ENCODE data around the gene ZNF365.

ZNF365 gene

GRCh38 chr10:62422068-62422590 is 48.0 kb downstream of the ZNF365 start:
- no peak for DNase-seq (ENCODE audit: low spot score)

GRCh38 chr10:62424026-62424425 is 49.9 kb downstream of the ZNF365 start:
- DNase-seq (ENCODE audit: low spot score): no peak

DNA sequence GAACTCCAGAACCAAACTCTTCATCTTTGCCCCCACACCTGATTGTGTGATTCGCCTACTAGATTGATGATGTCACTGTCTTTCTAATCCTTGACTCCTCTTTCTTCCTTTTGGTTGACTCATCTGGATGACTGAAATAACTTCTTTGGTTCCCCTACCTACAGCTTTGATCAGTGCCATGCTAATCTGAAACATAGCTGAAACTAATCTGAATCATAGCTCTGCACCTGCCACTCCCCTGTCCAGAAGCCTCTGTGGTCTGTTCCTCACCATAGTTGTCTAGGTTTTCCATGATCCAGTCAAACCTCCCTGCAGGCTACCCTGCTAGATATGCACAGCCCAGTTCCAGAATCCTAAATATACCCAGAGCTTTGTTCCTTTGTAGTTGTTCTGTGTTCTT is 51.9 kb downstream of the ZNF365 start:
- no peak for DNase-seq (ENCODE audit: low spot score)

DNA sequence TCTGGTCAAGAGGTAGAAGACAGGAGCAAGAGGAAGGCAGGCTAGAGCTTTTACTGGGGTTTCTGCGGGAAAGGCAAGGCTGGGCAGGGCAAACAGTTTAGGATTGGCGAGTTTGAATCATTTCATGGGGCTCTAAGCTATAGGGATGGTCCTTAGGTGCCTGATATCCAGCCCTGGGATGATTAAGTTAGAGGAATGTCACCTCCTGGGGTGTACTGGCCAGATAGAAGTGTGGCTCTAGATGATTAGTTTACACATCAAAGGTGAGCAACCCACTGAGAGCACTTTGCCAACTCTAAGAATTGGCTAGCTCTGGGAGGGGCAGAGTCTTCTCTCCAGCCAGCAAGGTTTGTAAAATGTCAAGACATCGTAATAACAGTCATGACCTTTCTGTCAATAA is 52.4 kb downstream of the ZNF365 start:
- peak; percentile 34 for DNase-seq (ENCODE audit: low spot score)

- DNase-seq (ENCODE audit: low spot score): no peak
Observed at GRCh38 chr10:62430881-62431280, 56.7 kb downstream of the ZNF365 start.

DNA sequence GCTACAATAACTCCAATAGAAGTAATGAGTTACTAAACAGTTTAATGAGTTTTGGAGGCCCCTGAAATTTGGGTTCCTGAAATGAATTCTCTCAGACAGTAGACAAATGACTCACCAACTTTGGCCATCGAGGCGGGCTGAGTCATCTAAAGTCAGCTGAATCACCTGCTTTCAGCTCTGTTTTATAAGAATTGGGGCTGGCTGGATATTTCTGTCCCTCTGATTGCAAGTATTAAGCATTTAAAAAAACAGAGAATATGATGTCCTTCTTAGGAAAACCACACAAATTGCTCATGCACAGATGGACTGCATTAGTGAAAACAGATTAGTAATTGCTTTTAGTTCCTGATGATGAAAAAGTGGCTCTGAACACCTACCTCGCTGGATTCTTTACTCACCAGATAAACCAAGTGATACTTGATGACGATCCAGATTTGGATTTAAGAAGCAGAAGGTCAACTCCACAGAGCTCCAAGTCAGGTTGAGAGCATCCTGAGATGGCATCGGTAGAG is 59.1 kb downstream of the ZNF365 start:
- no peak for DNase-seq (ENCODE audit: low spot score)

DNA sequence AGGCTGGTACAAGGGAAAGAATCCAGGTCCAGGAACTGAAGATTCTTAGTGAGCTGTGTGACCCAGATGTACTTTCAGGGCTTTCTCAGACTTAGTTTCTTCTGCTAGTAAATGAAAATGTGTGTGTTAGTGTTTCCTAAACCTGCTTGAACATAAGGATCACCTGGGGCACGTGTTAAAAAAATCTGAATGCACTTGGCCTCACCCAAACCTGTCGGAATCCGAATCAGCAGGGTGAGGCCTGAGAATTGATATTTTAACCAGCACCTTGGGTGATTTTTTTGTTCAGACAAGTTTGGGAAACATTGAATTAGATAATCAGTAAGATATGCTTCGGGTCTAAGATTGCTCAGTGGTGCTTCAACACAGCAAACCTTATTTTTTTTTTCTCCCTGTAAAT is 59.7 kb downstream of the ZNF365 start:
- DNase-seq (ENCODE audit: low spot score): no peak

- peak; percentile 59 for DNase-seq (ENCODE audit: low spot score)
Observed at GRCh38 chr10:62437696-62438095, 63.5 kb downstream of the ZNF365 start.

DNA sequence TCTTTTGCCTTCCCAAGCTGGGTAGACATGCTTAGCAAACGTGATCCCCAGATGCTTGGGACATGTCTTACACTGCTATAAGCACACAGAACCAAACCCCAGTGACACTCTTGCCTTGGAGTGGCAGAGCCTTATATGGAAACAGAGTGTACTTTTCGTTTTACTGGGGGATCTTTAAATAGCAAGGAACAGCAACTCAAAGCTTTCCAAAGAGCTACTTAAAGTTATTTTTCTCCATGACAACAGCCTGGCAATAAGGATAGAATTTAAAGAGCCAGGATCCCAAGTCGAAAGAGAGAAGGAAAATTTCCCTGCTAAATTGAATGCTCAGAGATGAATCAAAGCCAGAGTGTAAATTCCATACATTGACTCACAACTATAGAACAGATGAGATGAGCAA is 67.8 kb downstream of the ZNF365 start:
- no peak for DNase-seq (ENCODE audit: low spot score)

GRCh38 chr10:62442894-62443669 is 68.9 kb downstream of the ZNF365 start:
- DNase-seq (ENCODE audit: low spot score): no peak

DNA sequence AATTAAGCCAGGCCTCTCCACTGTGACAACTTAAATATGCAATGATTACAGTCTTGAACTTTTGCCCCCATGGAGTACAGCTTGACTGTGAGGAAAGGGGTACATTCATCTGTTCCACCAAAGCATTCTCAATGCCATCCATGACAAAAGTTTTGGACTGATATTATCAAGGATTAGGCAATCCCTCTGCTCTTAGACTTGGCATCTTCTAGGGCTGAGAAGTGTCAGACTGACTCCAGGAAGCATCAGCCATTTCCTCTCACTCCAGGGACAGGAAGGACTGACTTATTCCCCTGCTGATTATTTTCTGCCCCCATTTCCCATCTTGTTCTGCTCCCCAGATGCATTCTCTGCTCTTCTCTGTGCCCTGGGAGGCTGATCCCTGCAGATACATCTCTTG is 69.7 kb downstream of the ZNF365 start:
- DNase-seq (ENCODE audit: low spot score): no peak

DNA sequence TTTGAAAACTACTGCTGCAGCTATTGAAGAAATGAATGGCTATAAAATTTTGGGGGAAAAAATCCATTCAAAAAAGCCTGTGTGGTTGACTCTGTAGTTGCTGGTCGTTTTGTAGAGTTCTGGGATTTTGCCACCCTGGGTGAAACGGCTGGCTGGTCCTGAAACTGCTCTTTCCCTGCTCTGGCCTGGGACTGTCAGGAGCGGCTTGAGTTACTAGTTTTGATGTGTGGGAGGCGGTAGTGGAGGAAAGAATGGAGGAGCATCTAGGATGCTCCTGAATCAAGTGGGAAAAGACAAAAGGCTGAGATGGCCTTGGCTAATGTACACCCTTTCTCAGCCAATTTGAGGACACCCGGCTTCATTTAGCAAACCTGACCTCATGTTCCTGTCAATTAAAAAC is 72.5 kb downstream of the ZNF365 start:
- DNase-seq (ENCODE audit: low spot score): no peak

- no peak for DNase-seq (ENCODE audit: low spot score)
Observed at GRCh38 chr10:62450912-62451610, 76.9 kb downstream of the ZNF365 start.

DNA sequence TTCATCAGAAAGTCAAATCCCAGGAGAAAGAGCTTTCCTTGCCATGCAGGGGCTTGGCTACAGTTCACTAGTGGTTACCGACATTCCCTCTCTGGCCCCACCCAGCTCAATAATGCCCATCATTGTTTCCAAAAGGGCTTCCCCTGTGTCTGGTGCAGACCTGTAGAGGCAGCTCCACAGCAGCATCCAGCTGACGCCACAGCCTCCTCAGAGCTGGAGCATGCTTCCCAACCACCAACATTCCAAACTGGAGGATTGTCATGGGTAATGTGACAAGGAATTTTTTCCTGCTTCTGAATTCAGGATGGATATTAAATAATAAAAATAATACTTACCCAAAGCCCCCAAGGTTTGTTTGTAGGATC is 77.4 kb downstream of the ZNF365 start:
- DNase-seq (ENCODE audit: low spot score): no peak

Measured in iPS-NIHi11 (cell line).